ENCODE results near the gene CPVL.

- TF ChIP-seq CTCF (IDR thresholded peaks at IDR 0.05) (no peak), ZFX (IDR thresholded peaks at IDR 0.05; ENCODE audit: borderline replicate concordance) (no peak)
Measured at GRCh38 chr7:28983396-28984190, 162.7 kb downstream of the CPVL start.
